Measurements from ENCODE around the gene PPP1R16B.
"Not testable (repeated sequence)": the region's sequence is repeated elsewhere in the genome, so short reads cannot be mapped to it uniquely, and the experiment has no call there.

PPP1R16B gene

DNA sequence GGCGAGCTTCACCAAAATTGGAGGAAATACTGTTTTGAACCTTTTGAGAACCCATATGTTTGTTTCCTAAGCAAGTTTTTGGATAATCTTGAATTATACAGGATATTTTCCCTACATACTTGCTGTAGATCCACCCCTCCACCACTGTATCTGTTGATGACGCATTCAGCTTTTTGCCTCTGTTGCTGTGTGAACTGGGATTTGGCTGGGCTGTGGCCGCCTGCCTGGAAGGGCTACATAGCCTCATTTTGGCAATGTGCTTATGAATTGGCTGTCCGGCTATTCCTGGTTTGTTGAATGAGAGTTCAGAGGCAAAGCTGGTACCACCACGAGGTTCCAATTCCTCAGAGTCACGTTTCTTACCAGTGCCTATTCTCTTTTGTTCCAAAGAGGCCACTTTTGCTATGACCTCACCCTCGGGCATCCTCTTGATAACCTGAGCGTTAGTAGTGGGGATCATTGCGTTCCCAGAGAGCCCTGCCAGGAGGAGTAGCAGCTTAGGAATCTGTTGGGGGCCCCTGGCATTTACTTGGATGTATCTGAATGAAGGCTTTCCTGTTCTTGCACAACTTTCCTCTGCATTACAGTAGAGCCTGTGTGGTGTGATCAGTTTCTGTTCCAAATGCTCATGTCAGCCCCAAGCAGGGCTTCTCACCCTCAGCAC is 127.1 kb downstream of the PPP1R16B start:
- no peak for DNase-seq (ENCODE audit: low read depth in 2 of 2)

DNA sequence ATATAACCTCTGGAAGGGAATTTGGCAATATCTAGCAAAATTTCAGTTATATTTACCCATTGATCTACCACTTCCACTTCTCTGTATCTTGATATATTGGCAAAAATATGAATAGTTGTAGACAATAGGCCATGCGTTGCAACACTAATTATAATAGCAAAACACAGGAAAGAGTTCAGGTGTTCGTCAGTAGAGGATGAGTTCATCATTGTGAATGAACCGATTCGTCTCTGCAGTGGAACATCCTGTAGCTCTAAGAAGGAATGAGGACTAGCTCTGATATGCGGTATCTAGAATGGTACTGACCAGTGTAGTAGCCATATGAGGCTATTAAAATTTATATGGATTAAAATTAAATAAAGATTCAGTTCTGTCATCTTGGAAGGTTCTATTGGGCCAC is 129.0 kb downstream of the PPP1R16B start:
- no peak for DNase-seq (ENCODE audit: low read depth in 2 of 2)

DNA sequence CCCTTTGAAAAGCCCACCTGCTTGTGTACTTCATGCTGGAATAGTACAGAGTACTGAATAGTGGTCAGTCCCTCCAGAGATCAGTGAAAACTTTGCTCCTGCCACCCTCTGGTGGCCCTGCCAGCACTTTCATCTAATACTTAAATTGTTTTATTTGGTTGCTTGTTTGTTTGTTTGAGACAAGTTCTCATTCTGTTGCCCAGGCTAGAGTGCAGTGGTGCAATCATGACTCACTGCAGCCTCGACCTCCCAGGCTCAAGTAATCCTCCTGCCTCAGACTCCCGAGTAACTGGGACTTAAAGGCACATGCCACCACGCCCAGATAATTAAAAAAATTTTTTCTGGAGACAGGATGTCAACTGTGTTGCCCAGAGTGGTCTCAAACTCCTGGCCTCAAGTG is 129.8 kb downstream of the PPP1R16B start:
- no peak for DNase-seq (ENCODE audit: low read depth in 2 of 2)

DNA sequence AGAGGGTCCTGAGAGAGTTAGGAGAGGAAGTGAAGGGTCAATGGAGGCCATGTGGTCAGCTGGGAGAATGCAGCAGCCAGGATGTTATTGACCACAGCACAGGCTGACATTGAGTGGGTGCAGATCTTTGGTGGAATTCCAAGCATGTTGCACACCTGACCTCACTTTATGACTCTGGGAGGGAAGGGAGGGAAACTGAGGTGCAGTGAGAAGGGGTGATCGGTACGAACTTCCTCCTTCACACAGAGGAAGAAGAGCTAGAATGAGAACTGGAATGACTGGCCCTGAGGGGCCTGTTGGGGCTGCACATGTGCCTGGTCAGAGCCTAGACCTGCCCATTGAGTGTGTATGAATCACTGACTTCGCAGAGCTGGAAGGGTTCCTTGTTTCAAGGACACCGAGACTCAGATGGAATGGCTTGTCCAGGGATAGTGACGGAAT is 130.5 kb downstream of the PPP1R16B start:
- no peak for DNase-seq (ENCODE audit: low read depth in 2 of 2)

- DNase-seq (ENCODE audit: low read depth in 2 of 2): no peak
These were observed 131.5 kb downstream of the PPP1R16B start for GRCh38 chr20:38937000-38937399.

DNA sequence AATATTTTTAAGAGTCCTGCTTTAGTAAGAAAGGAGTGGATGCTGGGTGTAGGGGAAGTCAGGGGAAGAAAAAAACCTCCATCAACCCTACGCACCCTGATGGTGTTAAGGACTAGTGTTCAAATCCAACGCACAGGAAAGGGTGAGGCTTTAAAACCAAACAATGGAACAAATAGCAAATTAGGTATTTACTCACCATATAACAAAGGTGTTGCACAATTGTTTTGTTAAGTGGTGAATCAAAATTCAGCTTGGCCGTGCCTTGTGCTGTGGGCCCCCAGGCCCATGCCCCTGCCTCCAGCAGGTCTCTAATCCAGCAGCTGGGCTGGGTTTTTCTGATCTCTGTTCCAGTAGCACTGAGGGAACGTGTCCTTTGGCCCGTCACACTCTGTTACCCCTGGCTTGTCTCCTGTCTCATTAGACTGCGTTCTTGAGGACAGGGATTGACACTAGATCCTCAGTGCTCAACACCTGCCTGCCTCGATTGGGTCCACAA is 132.5 kb downstream of the PPP1R16B start:
- no peak for DNase-seq (ENCODE audit: low read depth in 2 of 2)

DNA sequence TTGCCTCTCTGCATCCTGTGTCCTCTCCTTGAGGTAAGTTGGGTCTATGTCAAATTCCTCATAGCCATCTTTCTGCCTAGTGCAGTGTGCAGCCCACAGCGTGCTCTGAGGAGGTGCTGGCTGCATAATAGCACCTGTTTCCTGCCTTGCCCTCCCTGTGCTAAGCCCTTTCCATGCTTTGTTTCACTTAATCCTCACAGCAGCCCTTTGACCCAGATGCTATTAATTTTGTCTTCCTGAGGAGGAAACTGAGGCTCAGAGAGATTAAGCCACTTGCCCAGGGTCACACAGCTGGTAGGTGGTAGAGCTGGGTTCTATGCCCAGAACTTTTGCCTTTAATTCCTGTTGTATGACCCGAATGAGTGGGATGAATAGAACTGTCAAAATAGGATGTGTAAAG is 134.2 kb downstream of the PPP1R16B start:
- no peak for DNase-seq (ENCODE audit: low read depth in 2 of 2)

DNA sequence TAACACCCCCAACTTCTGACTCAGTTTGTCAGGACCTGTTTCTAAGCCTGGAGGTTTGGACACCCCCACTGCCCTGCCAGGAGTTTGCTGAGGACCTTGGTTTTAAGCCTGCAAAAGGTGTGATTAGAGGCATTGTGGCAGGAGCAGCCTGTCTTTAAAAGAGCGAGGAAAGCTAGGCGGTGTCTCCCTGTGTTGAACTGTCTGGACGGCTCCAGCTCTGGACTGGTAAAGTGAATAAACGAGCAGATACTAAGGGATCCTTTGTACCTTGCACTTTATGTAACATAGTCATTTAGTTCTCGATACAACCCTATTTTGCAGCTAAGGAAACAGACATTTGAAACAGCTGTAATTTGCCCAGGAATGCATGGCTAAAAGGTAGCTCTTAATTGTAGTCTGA is 135.1 kb downstream of the PPP1R16B start:
- no peak for DNase-seq (ENCODE audit: low read depth in 2 of 2)

GRCh38 chr20:38941726-38942389 is 136.4 kb downstream of the PPP1R16B start:
- DNase-seq (ENCODE audit: low read depth in 2 of 2): no peak

DNA sequence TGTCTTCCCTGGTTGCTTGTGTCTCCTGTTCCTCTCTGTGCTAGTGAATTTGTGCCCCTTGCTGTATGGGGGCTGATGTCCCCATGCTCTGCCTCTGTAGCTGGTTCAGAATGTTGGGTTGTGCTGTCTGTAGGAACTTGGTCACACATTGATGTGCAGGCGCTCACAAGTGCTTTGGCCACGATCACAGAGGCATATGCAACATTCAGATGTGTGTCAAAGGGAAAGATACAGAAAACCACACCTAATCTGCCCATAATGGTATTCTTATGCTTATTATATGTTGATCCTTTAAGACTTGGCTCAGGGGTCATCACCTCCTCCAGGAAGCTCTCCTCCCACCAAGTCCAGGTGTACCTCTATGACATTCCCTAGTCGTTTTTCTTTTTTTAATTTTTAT is 139.5 kb downstream of the PPP1R16B start:
- DNase-seq (ENCODE audit: low read depth in 2 of 2): no peak

- DNase-seq (ENCODE audit: low read depth in 2 of 2): no peak
These were observed 141.3 kb downstream of the PPP1R16B start for GRCh38 chr20:38946836-38947235.

- no peak for DNase-seq (ENCODE audit: low read depth in 2 of 2)
These were observed 142.4 kb downstream of the PPP1R16B start for GRCh38 chr20:38947931-38948362.

- no peak for DNase-seq (ENCODE audit: low read depth in 2 of 2)
These were observed 144.8 kb downstream of the PPP1R16B start for GRCh38 chr20:38950254-38950653.

GRCh38 chr20:38951611-38952010 is 146.1 kb downstream of the PPP1R16B start:
- no peak for DNase-seq (ENCODE audit: low read depth in 2 of 2)

DNA sequence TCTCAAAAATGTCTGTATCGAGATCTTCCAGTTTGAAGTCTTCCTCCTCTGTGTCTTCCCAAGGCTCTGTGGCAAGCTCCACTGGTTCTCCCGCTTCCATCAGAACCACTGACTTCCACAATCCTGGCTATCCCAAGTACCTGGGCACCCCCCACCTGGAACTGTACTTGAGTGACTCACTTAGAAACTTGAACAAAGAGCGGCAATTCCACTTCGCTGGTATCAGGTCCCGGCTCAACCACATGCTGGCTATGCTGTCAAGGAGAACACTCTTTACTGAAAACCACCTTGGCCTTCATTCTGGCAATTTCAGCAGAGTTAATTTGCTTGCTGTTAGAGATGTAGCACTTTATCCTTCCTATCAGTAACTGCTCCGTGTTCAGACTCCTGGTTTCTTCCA is 146.7 kb downstream of the PPP1R16B start:
- no peak for DNase-seq (ENCODE audit: low read depth in 2 of 2)

GRCh38 chr20:38953630-38954340 is 148.3 kb downstream of the PPP1R16B start:
- DNase-seq (ENCODE audit: low read depth in 2 of 2): no peak

DNA sequence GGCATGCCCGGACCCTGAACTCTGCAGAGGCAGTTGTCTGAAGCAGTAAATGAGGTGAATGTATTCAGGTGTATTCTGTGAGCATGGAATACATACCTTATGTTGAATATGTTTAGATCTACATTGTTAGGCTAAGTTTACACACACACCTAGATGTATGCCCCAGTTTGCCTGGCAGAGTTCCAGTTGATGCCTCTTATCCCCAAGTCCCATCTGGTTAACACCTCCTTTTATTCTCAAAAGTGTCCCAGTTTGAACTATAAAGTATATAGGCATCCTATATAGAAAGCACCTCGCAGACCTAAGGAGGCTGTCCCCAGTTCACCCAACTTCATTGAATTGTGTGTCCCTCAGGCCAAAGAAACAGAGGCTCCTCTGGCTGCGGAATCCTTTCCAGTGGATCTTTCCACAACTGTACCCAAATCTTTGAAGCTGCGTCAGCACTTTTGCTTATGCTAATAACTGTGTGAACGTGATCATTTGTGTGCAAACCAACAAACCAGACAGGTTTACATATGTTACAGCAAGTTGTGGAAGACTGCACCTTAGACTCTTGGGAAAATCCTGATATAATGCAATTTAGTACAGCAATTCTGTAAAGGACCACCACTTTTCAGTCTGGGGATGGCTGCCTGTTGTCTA is 151.9 kb downstream of the PPP1R16B start:
- DNase-seq (ENCODE audit: low read depth in 2 of 2): no peak

GRCh38 chr20:38957915-38958485 is 152.5 kb downstream of the PPP1R16B start:
- no peak for DNase-seq (ENCODE audit: low read depth in 2 of 2)

- not testable (repeated sequence) for DNase-seq (ENCODE audit: low read depth in 2 of 2)
These were observed 154.7 kb downstream of the PPP1R16B start for GRCh38 chr20:38960187-38960687.

- no peak for DNase-seq (ENCODE audit: low read depth in 2 of 2)
These were observed 156.1 kb downstream of the PPP1R16B start for GRCh38 chr20:38961530-38962043.

Data from stimulated activated CD8-positive, alpha-beta memory T cell treated with anti-CD3 and anti-CD28 coated beads, Interleukin-2, amount 100 ng/mL, for 1 hour (primary cell).